K562 (cell line): ENCODE measurements around the gene GLI3. TPM values are rescaled to one million over a fixed set of nuclear protein-coding genes. Genes with fewer than 3 reads are reported as not detected.

ENCODE experiments used
- ATAC-seq: fragments of 200-7000 bp; cut with Tn5 transposase; 3 replicates; pipeline ENCODE4 v1.9.1; 2020; ENCODE audit warnings: moderate library complexity
- BruUV-seq: library from RNA; stranded (reverse); fragments of 400-500 nt; replicated peaks from 2 replicates; lab custom pipeline; 2021; lab: Mats Ljungman, UMichigan
- CTCF ChIA-PET: fragments of 300-600 bp; formaldehyde crosslinking; extraction: SDS; loops from one replicate; lab custom pipeline; 2021; ENCODE audit warnings: low intra/inter-chr PET ratio; lab: Yijun Ruan, JAX
- POLR2A ChIA-PET: fragments of 300-600, 350-650 bp; sonication (Branson Sonifier 250); formaldehyde crosslinking; extraction: SDS; loops from one replicate; lab custom pipeline; 2021; ENCODE audit warnings: antibody characterized with exemption, inconsistent platforms; lab: Yijun Ruan, JAX
- DNase-seq, 4 experiments: peaks; one replicate each; pipeline versions ENCODE4 v3.0.0 to v3.0.0-alpha.2; 2011 to 2018; ENCODE audit warnings: low spot score in 3 of 4, mixed read lengths in 3 of 4; ENCODE audit errors: extremely low read depth in 1 of 4
- FAIRE-seq: peaks from 2 replicates; lab custom pipeline; 2011; peaks lifted over from hg19 to GRCh38; lab: Jason Lieb, UNC
- H2AFZ ChIP-seq: 2 replicates; pipeline ENCODE4 v1.6.0; 2011; ENCODE audit warnings: low read depth, low read length, control low read depth, inconsistent platforms
- H3K27ac ChIP-seq: fragments of 200-600 bp; 3 replicates; pipeline ENCODE4 v1.8.0; 2011; ENCODE audit warnings: low read depth, mild to moderate bottlenecking, control low read depth, inconsistent platforms, low read length, moderate library complexity, mixed read lengths; ENCODE audit errors: extremely low read depth
- H3K27me3 ChIP-seq, 2 experiments: fragments of 300-600 bp in 1 of 2; 2 replicates in 1 of 2; 3 replicates in 1 of 2; pipeline versions ENCODE4 v1.6.0 to v1.8.0; 2011; ENCODE audit warnings: inconsistent platforms in 2 of 2, low read length in 2 of 2, mild to moderate bottlenecking in 1 of 2, mixed read lengths in 1 of 2, moderate library complexity in 1 of 2; ENCODE audit not compliant: control insufficient read depth in 2 of 2, insufficient read depth in 2 of 2
- H3K36me3 ChIP-seq: fragments of 300-600 bp; 3 replicates; pipeline ENCODE4 v1.8.0; 2011; ENCODE audit warnings: mild to moderate bottlenecking, low read length, inconsistent platforms; ENCODE audit not compliant: control insufficient read depth, insufficient read depth
- H3K4me1 ChIP-seq, 2 experiments: fragments of 200-600 bp in 1 of 2; replicated peaks in 1 of 2; 2 replicates in 1 of 2; 3 replicates in 1 of 2; pipeline versions ENCODE4 v1.5.1 to v1.8.0; 2011; ENCODE audit warnings: inconsistent platforms in 2 of 2, low read length in 2 of 2, mild to moderate bottlenecking in 1 of 2, mixed read lengths in 1 of 2, moderate library complexity in 1 of 2; ENCODE audit not compliant: control insufficient read depth in 2 of 2, insufficient read depth in 2 of 2
- H3K4me2 ChIP-seq: 2 replicates; pipeline ENCODE4 v1.6.1; 2011; ENCODE audit warnings: low read length, control low read depth, inconsistent platforms, mixed read lengths; ENCODE audit not compliant: insufficient read depth
- H3K4me3 ChIP-seq: fragments of 200-600 bp; sonication (generic), shearing (Covaris generic); 2 replicates; pipeline ENCODE4 v1.5.1; 2016; ENCODE audit warnings: control low read depth, inconsistent platforms
- H3K79me2 ChIP-seq: fragments of 200-600 bp; 3 replicates; pipeline ENCODE4 v1.8.0; 2011; ENCODE audit warnings: low read length, inconsistent platforms; ENCODE audit not compliant: control insufficient read depth, insufficient read depth
- H3K9ac ChIP-seq, 2 experiments: 2 replicates each; pipeline versions ENCODE4 v1.6.0 to v1.6.1; 2011; ENCODE audit warnings: low read depth in 2 of 2, low read length in 2 of 2, control low read depth in 1 of 2, inconsistent platforms in 1 of 2, mild to moderate bottlenecking in 1 of 2, mixed read lengths in 1 of 2; ENCODE audit not compliant: insufficient read depth in 1 of 2
- H3K9me1 ChIP-seq: one replicate; pipeline ENCODE4 v1.6.0; 2011; ENCODE audit warnings: inconsistent platforms, mild to moderate bottlenecking, low read length, moderate library complexity; ENCODE audit not compliant: control insufficient read depth, insufficient read depth
- H3K9me3 ChIP-seq: replicated peaks from 2 replicates; pipeline ENCODE4 v1.5.1; 2011; ENCODE audit warnings: low read depth, low read length, inconsistent platforms; ENCODE audit not compliant: control insufficient read depth, insufficient read depth
- H4K20me1 ChIP-seq: replicated peaks from 2 replicates; pipeline ENCODE4 v1.6.1; 2011; ENCODE audit warnings: low read length, inconsistent platforms, mixed read lengths; ENCODE audit not compliant: control insufficient read depth, insufficient read depth
- CBFB ChIP-seq: sonication (generic); formaldehyde crosslinking; IDR thresholded peaks from 2 replicates; pipeline ENCODE4 v1.4.0; 2020; ENCODE audit warnings: mild to moderate bottlenecking, missing genetic modification reagents
- CCNT2 ChIP-seq: IDR thresholded peaks from 2 replicates; pipeline ENCODE4 v1.6.1; 2011; ENCODE audit warnings: borderline replicate concordance, low read depth, mild to moderate bottlenecking, moderate library complexity, mixed read lengths, low read length; ENCODE audit not compliant: insufficient read length; ENCODE audit errors: extremely low read depth
- ETV1 ChIP-seq: fragments of 450-650 bp; conservative IDR thresholded peaks from 2 replicates; pipeline ENCODE4 v1.6.1; 2016; ENCODE audit warnings: missing genetic modification characterization, control low read depth, low read depth, missing compliant biosample characterization
- FUS ChIP-seq: fragments of 200-400 bp; formaldehyde crosslinking; optimal IDR thresholded peaks from 2 replicates; pipeline ENCODE3; 2017; ENCODE audit warnings: low read depth, low read length
- POLR2G ChIP-seq: fragments of 200-400 bp; formaldehyde crosslinking; IDR thresholded peaks from 2 replicates; pipeline ENCODE4 v1.6.1; 2017; ENCODE audit warnings: low read depth, mild to moderate bottlenecking, antibody characterized with exemption, low read length, moderate library complexity
- RFX7 ChIP-seq: fragments of 250-450 bp; sonication (Bioruptor Pico); IDR thresholded peaks from 2 replicates; pipeline ENCODE4 v1.5.1; 2021; ENCODE audit warnings: mild to moderate bottlenecking
- TSC22D4 ChIP-seq: fragments of 450-650 bp; IDR thresholded peaks from 2 replicates; pipeline ENCODE4 v1.6.1; 2016; ENCODE audit warnings: missing genetic modification characterization, missing biosample characterization, control low read depth
- ZFP1 ChIP-seq: fragments of 450-650 bp; formaldehyde crosslinking; IDR thresholded peaks from 2 replicates; pipeline ENCODE4 v1.4.0; 2020; ENCODE audit warnings: mild to moderate bottlenecking, mixed read lengths
- WGBS: fragments of 100-300 bp; shearing (Covaris generic); methylation state at CpG from one replicate; pipeline ENCODE4 v1.1.6; 2016; ENCODE audit warnings: low coverage, mixed read lengths; ENCODE audit not compliant: insufficient coverage; ENCODE audit errors: missing lambda C conversion rate; 5-methylcytosine and 5-hydroxymethylcytosine counted together
- in situ Hi-C: fragments of 300-500 bp; cut with MboI; formaldehyde crosslinking; loops from 4 replicates; pipeline ENCODE4 v1.15.0; 2018; ENCODE audit warnings: inconsistent platforms, mixed read lengths
- intact Hi-C: fragments of 100-400 bp; cut with micrococcal nuclease; formaldehyde crosslinking; loops from 2 replicates; pipeline ENCODE4 v1.14.2; 2022
- polyA plus RNA-seq, 8 experiments: library from polyadenylated mRNA; depleted of rRNA in 4 of 8; stranded (reverse) in 5 of 8; unstranded in 3 of 8; fragments of >200 nt; fragmentation: Nextera tagmentation in 2 of 8; fragmentation: Illumina TruSeq in 1 of 8; extraction: Ambion mirVana in 2 of 8; extraction: Trizol in 1 of 8; gene quantifications; 2 replicates each; pipeline versions ENCODE4 v1.2.1 to v1.2.3, GENCODE V29; 2011 to 2014; ENCODE audit warnings: inconsistent platforms in 1 of 8, missing spikeins in 1 of 8
- total RNA-seq, 7 experiments: library from RNA; depleted of rRNA in 6 of 7; stranded (reverse); fragments of >200 nt in 6 of 7; fragmentation: Illumina TruSeq in 2 of 7; extraction: Trizol in 2 of 7; gene quantifications; 2 replicates each; pipeline versions ENCODE4 v1.2.1 to v1.2.3, GENCODE V29; 2011 to 2021; ENCODE audit warnings: low replicate concordance in 1 of 7
- TF ChIP-seq, protein P1 (sequence below): fragments of 450-650 bp; conservative IDR thresholded peaks from 2 replicates; pipeline ENCODE4 v1.6.1; 2016; ENCODE audit warnings: missing genetic modification characterization, low read depth, mild to moderate bottlenecking, control low read depth, missing compliant biosample characterization
- TF ChIP-seq, protein P2 (sequence below): fragments of 450-650 bp; IDR thresholded peaks from 2 replicates; pipeline ENCODE4 v1.6.1; 2018; ENCODE audit not compliant: partially characterized antibody
- TF ChIP-seq, protein P3 (sequence below): fragments of 450-650 bp; IDR thresholded peaks from one replicate; pipeline ENCODE4 v1.6.1; 2018; ENCODE audit warnings: mild to moderate bottlenecking, moderate library complexity; ENCODE audit not compliant: partially characterized antibody

GLI3 gene
- total and polyA plus RNA-seq, 9 of the 15 experiments (the other 6 are each of a cell fraction or from before 2014, with no cell fraction given): 0.01 to 0.18 (median 0.07) TPM; not detected in 6

DNA sequence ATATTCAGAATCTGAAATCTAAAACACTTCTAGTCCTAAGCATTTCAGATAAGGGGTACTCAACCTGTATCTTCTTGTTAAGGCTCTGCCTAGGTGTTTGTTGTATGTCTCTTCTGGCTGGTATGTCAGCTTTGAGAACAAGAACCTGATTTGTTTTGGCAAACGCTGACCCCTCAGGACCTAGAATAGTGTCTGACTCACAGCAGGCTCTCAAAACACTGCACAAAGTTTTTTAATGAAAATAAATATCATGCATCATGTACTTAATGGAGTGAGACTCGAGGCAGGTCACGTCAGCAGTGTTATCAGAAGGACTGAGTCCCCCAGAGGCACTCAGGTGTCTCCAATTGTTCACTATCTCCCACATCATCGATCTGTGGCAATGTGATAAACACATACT lies 99.1 kb downstream of the GLI3 start:
- Histone ChIP-seq H3K27ac (no peak overlapping the region), H2AFZ (no peak overlapping the region), H3K4me1 (no peaks in the 10 kb centered on the region), H3K36me3 (no peaks in the 10 kb centered on the region), H3K9me1 (no peaks in the 10 kb centered on the region), H3K4me3 (no peak overlapping the region), H3K9ac (no peak overlapping the region), H3K27me3 (peaks cover 0 to 6% of the 10 kb centered on the region in 2 experiments; a peak in 2 of 5 replicates), H3K9me3 (no peaks in the 10 kb centered on the region; the same call in 1 of the 2 replicates), H3K79me2 (no peaks in the 10 kb centered on the region), H3K4me2 (no peak overlapping the region), H4K20me1 (no peaks in the 10 kb centered on the region; the same call in 1 of the 2 replicates)
- no TSS peak for BruUV-seq
- ChIA-PET POLR2A (no interaction called here), CTCF (no interaction called here)
- WGBS: 0% methylated on average over 4 of the region's 4 CpGs
- no peak for ATAC-seq
- in situ Hi-C loops (no loop called here), intact Hi-C loops (no loop called here)
- DNase-seq: no peak
- FAIRE-seq: no peak
- TF ChIP-seq, protein P1, sequence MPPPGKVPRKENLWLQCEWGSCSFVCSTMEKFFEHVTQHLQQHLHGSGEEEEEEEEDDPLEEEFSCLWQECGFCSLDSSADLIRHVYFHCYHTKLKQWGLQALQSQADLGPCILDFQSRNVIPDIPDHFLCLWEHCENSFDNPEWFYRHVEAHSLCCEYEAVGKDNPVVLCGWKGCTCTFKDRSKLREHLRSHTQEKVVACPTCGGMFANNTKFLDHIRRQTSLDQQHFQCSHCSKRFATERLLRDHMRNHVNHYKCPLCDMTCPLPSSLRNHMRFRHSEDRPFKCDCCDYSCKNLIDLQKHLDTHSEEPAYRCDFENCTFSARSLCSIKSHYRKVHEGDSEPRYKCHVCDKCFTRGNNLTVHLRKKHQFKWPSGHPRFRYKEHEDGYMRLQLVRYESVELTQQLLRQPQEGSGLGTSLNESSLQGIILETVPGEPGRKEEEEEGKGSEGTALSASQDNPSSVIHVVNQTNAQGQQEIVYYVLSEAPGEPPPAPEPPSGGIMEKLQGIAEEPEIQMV: no peak
- TF ChIP-seq, protein P2, sequence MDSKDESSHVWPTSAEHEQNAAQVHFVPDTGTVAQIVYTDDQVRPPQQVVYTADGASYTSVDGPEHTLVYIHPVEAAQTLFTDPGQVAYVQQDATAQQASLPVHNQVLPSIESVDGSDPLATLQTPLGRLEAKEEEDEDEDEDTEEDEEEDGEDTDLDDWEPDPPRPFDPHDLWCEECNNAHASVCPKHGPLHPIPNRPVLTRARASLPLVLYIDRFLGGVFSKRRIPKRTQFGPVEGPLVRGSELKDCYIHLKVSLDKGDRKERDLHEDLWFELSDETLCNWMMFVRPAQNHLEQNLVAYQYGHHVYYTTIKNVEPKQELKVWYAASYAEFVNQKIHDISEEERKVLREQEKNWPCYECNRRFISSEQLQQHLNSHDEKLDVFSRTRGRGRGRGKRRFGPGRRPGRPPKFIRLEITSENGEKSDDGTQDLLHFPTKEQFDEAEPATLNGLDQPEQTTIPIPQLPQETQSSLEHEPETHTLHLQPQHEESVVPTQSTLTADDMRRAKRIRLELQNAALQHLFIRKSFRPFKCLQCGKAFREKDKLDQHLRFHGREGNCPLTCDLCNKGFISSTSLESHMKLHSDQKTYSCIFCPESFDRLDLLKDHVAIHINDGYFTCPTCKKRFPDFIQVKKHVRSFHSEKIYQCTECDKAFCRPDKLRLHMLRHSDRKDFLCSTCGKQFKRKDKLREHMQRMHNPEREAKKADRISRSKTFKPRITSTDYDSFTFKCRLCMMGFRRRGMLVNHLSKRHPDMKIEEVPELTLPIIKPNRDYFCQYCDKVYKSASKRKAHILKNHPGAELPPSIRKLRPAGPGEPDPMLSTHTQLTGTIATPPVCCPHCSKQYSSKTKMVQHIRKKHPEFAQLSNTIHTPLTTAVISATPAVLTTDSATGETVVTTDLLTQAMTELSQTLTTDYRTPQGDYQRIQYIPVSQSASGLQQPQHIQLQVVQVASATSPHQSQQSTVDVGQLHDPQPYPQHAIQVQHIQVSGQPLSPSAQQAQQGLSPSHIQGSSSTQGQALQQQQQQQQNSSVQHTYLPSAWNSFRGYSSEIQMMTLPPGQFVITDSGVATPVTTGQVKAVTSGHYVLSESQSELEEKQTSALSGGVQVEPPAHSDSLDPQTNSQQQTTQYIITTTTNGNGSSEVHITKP: no peak
- TF ChIP-seq CBFB (CRISPR knock-in tag) (no peak), TSC22D4 (tag) (no peak), FUS (no peak), RFX7 (CRISPR knock-in tag) (no peak), POLR2G (no peak), ETV1 (tag) (no peak), ZFP1 (no peak), CCNT2 (no peak)
- TF ChIP-seq, protein P3, sequence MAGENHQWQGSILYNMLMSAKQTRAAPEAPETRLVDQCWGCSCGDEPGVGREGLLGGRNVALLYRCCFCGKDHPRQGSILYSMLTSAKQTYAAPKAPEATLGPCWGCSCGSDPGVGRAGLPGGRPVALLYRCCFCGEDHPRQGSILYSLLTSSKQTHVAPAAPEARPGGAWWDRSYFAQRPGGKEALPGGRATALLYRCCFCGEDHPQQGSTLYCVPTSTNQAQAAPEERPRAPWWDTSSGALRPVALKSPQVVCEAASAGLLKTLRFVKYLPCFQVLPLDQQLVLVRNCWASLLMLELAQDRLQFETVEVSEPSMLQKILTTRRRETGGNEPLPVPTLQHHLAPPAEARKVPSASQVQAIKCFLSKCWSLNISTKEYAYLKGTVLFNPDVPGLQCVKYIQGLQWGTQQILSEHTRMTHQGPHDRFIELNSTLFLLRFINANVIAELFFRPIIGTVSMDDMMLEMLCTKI: no peak
